Measurements from ENCODE around the gene MUS81.

- peak; percentile 82 for TF ChIP-seq POLR2A (IDR thresholded peaks at IDR 0.05; ENCODE audit: low read depth, low read length)
- TF ChIP-seq ELK1 (IDR thresholded peaks at IDR 0.05; ENCODE audit: low read depth, low read length): no peak
- TF ChIP-seq, protein P1, sequence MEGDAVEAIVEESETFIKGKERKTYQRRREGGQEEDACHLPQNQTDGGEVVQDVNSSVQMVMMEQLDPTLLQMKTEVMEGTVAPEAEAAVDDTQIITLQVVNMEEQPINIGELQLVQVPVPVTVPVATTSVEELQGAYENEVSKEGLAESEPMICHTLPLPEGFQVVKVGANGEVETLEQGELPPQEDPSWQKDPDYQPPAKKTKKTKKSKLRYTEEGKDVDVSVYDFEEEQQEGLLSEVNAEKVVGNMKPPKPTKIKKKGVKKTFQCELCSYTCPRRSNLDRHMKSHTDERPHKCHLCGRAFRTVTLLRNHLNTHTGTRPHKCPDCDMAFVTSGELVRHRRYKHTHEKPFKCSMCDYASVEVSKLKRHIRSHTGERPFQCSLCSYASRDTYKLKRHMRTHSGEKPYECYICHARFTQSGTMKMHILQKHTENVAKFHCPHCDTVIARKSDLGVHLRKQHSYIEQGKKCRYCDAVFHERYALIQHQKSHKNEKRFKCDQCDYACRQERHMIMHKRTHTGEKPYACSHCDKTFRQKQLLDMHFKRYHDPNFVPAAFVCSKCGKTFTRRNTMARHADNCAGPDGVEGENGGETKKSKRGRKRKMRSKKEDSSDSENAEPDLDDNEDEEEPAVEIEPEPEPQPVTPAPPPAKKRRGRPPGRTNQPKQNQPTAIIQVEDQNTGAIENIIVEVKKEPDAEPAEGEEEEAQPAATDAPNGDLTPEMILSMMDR (IDR thresholded peaks at IDR 0.05 in 2 of 3, conservative IDR thresholded peaks at IDR 0.05 in 1 of 3; ENCODE audit: control insufficient read depth in 2 of 3, extremely low read depth in 1 of 3, insufficient read depth in 1 of 3, low read depth in 3 of 3, low read length in 3 of 3): no peak
- TF ChIP-seq TAF1 (IDR thresholded peaks at IDR 0.05; ENCODE audit: borderline replicate concordance, low read depth, low read length): no peak
- TF ChIP-seq CBX5 (IDR thresholded peaks at IDR 0.05; ENCODE audit: low read depth): no peak
- TF ChIP-seq FOXK2 (IDR thresholded peaks at IDR 0.05): no peak
- peak; percentile 80 for TF ChIP-seq SIX5 (IDR thresholded peaks at IDR 0.05; ENCODE audit: low read depth, low read length, severe bottlenecking)
- TF ChIP-seq BRCA1 (IDR thresholded peaks at IDR 0.05; ENCODE audit: low read depth, low read length): no peak
Observed at GRCh38 chr11:65868076-65868667, 7.9 kb downstream of the MUS81 start.
